GM10266 (cell line): ENCODE data around the gene OTOF.

Experiments used
- DNase-seq: peaks from one replicate; pipeline ENCODE4 v3.0.0; 2012; ENCODE audit errors: extremely low spot score
- TF ChIP-seq, protein P1 (sequence below): IDR thresholded peaks from 2 replicates; pipeline ENCODE4 v1.5.1; 2012; ENCODE audit warnings: mild to moderate bottlenecking, low read depth; ENCODE audit not compliant: control insufficient read depth, insufficient read depth; ENCODE audit errors: missing control alignments

The OTOF gene

DNA sequence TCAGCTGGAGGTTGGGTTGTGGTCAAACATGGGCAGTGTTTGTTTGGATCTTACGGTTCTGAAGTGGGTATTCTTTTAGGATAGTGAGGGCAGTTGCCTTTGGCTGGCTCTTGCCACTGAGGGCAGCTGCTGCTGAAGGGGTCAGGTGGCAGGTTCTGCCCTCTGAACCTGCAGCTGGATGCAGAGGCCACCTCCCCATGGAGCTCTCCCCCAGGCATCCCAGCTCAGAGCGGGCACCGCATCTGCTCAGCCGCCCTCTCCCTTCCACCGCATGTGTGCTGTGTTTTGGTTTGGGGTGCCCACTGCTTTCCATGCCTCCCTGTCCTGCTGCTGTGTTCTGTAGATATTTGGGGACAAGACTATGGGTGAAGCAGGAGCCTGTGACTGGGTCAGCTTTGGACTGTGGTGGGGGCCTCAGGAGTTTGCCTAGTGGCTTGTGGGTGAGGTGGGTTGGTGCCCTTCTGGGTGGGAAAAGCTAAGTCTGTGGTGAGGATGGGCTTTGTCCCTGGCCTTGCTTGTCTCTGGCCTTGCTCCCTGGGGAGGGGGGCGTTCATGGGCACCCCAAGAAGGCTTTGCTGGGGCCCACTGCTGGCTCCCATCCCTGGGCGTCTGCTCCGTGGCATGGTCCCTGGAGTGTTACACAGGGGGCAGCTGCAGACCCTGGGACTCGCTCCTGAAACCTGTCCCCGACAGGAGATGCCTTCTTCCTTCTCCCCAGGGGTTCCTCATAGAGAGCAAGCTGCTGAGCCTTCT lies 28.5 kb downstream of the OTOF start:
- TF ChIP-seq, protein P1, sequence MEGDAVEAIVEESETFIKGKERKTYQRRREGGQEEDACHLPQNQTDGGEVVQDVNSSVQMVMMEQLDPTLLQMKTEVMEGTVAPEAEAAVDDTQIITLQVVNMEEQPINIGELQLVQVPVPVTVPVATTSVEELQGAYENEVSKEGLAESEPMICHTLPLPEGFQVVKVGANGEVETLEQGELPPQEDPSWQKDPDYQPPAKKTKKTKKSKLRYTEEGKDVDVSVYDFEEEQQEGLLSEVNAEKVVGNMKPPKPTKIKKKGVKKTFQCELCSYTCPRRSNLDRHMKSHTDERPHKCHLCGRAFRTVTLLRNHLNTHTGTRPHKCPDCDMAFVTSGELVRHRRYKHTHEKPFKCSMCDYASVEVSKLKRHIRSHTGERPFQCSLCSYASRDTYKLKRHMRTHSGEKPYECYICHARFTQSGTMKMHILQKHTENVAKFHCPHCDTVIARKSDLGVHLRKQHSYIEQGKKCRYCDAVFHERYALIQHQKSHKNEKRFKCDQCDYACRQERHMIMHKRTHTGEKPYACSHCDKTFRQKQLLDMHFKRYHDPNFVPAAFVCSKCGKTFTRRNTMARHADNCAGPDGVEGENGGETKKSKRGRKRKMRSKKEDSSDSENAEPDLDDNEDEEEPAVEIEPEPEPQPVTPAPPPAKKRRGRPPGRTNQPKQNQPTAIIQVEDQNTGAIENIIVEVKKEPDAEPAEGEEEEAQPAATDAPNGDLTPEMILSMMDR: no peak
- DNase-seq: no peak

DNA sequence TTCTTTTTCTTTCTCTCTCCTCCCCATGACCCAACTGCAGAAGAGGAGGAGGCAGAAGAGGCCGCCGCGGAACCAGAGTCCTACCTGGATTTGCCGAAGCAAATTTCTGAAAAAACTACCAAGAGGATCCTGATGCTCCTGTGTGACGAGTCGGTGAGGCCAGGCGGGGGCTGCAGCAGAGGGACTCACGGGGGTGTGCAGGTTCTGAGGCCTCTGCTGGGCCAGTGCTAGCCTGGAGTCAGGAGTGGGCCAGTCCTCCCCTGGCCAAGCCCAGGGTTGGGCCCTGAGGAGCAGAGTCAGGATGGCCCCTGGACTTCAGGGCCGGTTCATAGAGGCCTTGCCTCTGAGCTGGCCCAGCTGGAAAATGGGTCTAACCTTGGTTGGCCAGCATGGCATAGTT lies 29.3 kb downstream of the OTOF start:
- no peak for DNase-seq
- TF ChIP-seq, protein P1: no peak

DNA sequence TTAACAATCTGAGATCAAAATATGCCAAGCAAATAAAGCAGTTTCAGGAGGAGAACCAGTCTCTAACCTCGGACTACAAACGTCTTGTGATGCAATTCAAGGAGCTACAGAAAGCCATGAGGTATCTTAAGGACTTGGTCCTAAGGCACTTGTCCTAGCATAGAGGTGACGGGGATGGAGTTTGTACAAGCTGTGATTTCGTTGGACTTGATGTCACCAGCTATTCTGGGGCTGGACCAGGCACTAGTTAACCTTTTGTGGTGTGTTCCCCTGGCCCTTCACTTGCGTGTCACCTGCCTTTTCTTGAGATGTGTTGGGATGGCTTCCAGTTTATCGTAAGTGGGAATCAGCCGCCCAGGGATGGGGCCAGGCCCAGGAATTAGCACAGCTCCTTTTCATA lies 33.7 kb downstream of the OTOF start:
- DNase-seq: no peak
- TF ChIP-seq, protein P1: no peak

DNA sequence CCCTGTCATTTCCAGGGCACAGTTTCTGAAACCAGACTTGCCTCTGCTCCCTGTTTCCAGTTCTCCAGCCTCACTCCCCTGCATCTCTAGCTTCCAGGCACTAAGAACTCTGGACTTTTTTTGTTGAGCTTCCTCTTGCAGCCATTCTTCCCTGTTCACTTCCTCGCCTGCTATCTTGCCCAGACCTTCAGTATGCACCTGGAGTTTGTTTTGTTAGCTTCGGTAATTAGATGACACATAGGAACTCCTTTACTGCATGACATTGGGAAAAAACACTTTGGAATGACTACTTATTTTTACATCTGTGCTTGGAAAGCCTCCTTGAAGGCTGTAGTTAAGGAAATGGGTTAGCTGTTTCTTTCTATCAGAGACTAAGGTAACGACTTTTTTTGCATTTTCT lies 35.2 kb downstream of the OTOF start:
- TF ChIP-seq, protein P1: no peak
- no peak for DNase-seq

DNA sequence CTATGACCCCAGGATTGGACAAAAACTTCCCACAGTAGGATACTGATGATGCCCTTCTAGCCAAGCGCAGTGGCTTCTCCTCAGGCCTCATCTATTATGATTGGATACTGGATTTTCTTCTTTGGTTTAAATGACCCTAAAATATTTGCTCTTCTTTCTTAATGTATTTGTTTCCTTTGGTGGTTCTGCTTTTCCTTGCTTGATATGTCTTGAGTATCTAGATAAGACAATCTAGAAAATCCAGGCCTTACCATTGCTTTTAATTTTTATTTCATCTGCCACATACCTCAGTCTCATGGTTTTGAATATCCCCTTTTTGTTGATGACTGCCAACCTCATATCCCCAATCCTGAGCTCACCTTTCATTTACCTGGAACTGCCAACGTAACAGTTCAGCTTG lies 35.6 kb downstream of the OTOF start:
- TF ChIP-seq, protein P1: no peak
- DNase-seq: no peak

DNA sequence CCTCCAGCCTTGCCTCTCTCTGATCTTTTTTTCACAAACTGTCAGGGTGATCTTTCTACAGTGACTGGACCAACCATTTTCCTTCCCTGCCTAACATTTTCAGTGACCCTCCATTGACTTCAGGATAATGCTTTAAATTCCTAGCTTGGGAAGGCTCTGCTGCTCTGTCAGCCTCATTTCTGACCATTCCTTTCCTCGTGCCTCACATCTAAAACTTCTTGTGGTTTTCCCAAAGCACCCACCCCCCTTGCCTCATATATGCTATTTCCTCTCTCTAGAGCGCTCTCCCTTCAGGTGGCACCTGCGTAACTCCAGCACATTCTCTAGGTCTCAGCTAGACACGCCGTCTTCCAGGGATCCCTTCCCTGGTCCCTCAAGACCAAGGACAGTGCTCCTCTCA lies 39.0 kb downstream of the OTOF start:
- TF ChIP-seq, protein P1: no peak

DNA sequence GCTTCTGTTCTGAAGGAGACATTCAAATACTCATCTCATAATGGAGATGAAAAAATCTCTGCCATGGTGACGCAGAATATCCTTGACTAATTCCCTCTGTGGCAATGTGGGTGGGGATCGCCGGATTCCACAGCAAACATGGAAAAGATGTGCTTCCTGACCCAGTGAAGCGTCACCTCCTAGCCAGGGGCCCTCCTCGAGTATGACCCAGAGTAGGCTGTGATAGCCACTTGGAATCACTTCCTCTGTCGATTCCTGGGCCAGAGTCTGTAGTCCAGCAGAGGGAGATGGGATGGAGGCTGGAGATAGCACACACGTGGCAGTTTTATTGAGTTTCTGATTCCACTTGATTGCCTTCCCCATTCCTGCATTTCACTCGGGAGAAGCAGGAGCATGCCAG lies 39.4 kb downstream of the OTOF start:
- TF ChIP-seq, protein P1: no peak
- no peak for DNase-seq

More for the DNA sequence above, 39.0 kb downstream of the OTOF start:
- DNase-seq: no peak
